HepG2 (cell line): ENCODE measurements around the gene CCDC57. TPM values are rescaled to one million over a fixed set of nuclear protein-coding genes. Genes with fewer than 3 reads are reported as not detected.

ENCODE experiments used
- BORCS8-MEF2B ChIP-seq: sonication (generic); formaldehyde crosslinking; IDR thresholded peaks from 2 replicates; pipeline ENCODE4 v1.8.0; 2022; ENCODE audit warnings: mild to moderate bottlenecking, missing genetic modification reagents
- CEBPG ChIP-seq: IDR thresholded peaks from 2 replicates; pipeline ENCODE4 v1.6.1; 2016
- CHCHD3 ChIP-seq: sonication (generic); formaldehyde crosslinking; IDR thresholded peaks from 2 replicates; pipeline ENCODE4 v1.8.0; 2022; ENCODE audit warnings: mild to moderate bottlenecking, missing genetic modification reagents, moderate library complexity
- HNRNPH1 ChIP-seq: fragments of 200-400 bp; formaldehyde crosslinking; optimal IDR thresholded peaks from 2 replicates; pipeline ENCODE3; 2017; ENCODE audit warnings: mild to moderate bottlenecking, low read depth, low read length
- KLF9 ChIP-seq: IDR thresholded peaks from 2 replicates; pipeline ENCODE4 v1.6.1; 2016; ENCODE audit warnings: low read depth
- MAX ChIP-seq: IDR thresholded peaks from 2 replicates; pipeline ENCODE4 v1.6.1; 2012; ENCODE audit warnings: inconsistent platforms
- MIER2 ChIP-seq: IDR thresholded peaks from 2 replicates; pipeline ENCODE4 v1.6.1; 2016; ENCODE audit warnings: missing biosample characterization, missing genetic modification reagents
- MYC ChIP-seq: sonication (generic); formaldehyde crosslinking; IDR thresholded peaks from 2 replicates; pipeline ENCODE4 v1.9.0; 2021; ENCODE audit warnings: missing genetic modification reagents, borderline replicate concordance
- NR2F6 ChIP-seq, 2 experiments: IDR thresholded peaks; 2 replicates each; pipeline ENCODE4 v1.6.1; 2016; ENCODE audit warnings: antibody characterized with exemption in 1 of 2, mild to moderate bottlenecking in 1 of 2
- POLR2AphosphoS5 ChIP-seq: IDR thresholded peaks from 2 replicates; pipeline ENCODE4 v1.6.1; 2012; ENCODE audit warnings: low read depth, low read length
- RBFOX2 ChIP-seq: fragments of 200-400 bp; formaldehyde crosslinking; IDR thresholded peaks from 2 replicates; pipeline ENCODE4 v1.6.1; 2017; ENCODE audit warnings: low read depth, mild to moderate bottlenecking, low read length
- SKI ChIP-seq: fragments of 450-650 bp; IDR thresholded peaks from one replicate; pipeline ENCODE4 v1.6.1; 2018; ENCODE audit warnings: mild to moderate bottlenecking; ENCODE audit not compliant: partially characterized antibody
- TRIM24 ChIP-seq: sonication (generic); formaldehyde crosslinking; IDR thresholded peaks from 2 replicates; pipeline ENCODE4 v1.8.0; 2022; ENCODE audit warnings: mild to moderate bottlenecking, missing genetic modification reagents
- WIZ ChIP-seq: sonication (generic); formaldehyde crosslinking; IDR thresholded peaks from 2 replicates; pipeline ENCODE4 v1.5.1; 2020; ENCODE audit warnings: mild to moderate bottlenecking, missing genetic modification reagents
- ZC3H4 ChIP-seq: sonication (generic); formaldehyde crosslinking; IDR thresholded peaks from 2 replicates; pipeline ENCODE4 v1.4.0; 2020; ENCODE audit warnings: missing genetic modification reagents, borderline replicate concordance
- ZNF124 ChIP-seq: sonication (generic); formaldehyde crosslinking; IDR thresholded peaks from 2 replicates; pipeline ENCODE4 v1.4.0; 2020; ENCODE audit warnings: missing genetic modification reagents
- ZNF331 ChIP-seq: sonication (generic); formaldehyde crosslinking; IDR thresholded peaks from 2 replicates; pipeline ENCODE4 v1.4.0; 2020; ENCODE audit warnings: missing genetic modification reagents
- ZNF749 ChIP-seq: sonication (generic); formaldehyde crosslinking; IDR thresholded peaks from 2 replicates; pipeline ENCODE4 v1.8.0; 2022; ENCODE audit warnings: mild to moderate bottlenecking, missing genetic modification reagents, moderate library complexity, borderline replicate concordance
- ZNF816 ChIP-seq: sonication (generic); formaldehyde crosslinking; IDR thresholded peaks from 2 replicates; pipeline ENCODE4 v1.8.0; 2022; ENCODE audit warnings: missing genetic modification reagents, mild to moderate bottlenecking, borderline replicate concordance
- ZSCAN20 ChIP-seq: sonication (generic); formaldehyde crosslinking; IDR thresholded peaks from 2 replicates; pipeline ENCODE4 v1.4.0; 2020; ENCODE audit warnings: missing genetic modification reagents, mild to moderate bottlenecking, borderline replicate concordance
- polyA plus RNA-seq, 8 experiments: library from polyadenylated mRNA; depleted of rRNA in 3 of 8; stranded (reverse) in 7 of 8; unstranded in 1 of 8; fragments of >200 nt; fragmentation: Illumina TruSeq in 4 of 8; extraction: Trizol in 4 of 8; gene quantifications; 2 replicates each; pipeline versions ENCODE4 v1.2.1 to v1.2.3, GENCODE V29; 2011 to 2016; ENCODE audit warnings: low read depth in 4 of 8, missing spikeins in 1 of 8, mixed read lengths in 1 of 8; ENCODE audit not compliant: insufficient read depth in 1 of 8
- total RNA-seq, 5 experiments: library from RNA; depleted of rRNA; stranded (reverse); fragments of >200 nt; fragmentation: Illumina TruSeq; extraction: Trizol; gene quantifications; 2 replicates each; pipeline ENCODE4 v1.2.3, GENCODE V29; 2016; ENCODE audit warnings: low read depth in 1 of 5
- TF ChIP-seq, protein P1 (sequence below): sonication (generic); formaldehyde crosslinking; IDR thresholded peaks from 2 replicates; pipeline ENCODE4 v1.5.1; 2020; ENCODE audit warnings: mild to moderate bottlenecking, missing genetic modification reagents, moderate library complexity
- TF ChIP-seq, protein P2 (sequence below): sonication (generic); formaldehyde crosslinking; IDR thresholded peaks from 2 replicates; pipeline ENCODE4 v1.4.0; 2020; ENCODE audit warnings: mild to moderate bottlenecking, missing genetic modification reagents, borderline replicate concordance

The CCDC57 gene
- total and polyA plus RNA-seq, 2 of the 13 experiments (the other 11 are each of a cell fraction or from before 2014, with no cell fraction given): 59.3 to 59.9 TPM

GRCh38 chr17:82087961-82088837 lies 124.4 kb downstream of the CCDC57 start (continued):
- TF ChIP-seq RBFOX2 (peak; percentile 44), KLF9 (no peak), MIER2 (CRISPR knock-in tag) (no peak), WIZ (CRISPR knock-in tag) (no peak), SKI (no peak), ZNF331 (CRISPR knock-in tag) (no peak), ZNF749 (no peak), HNRNPH1 (no peak), MAX (no peak), MYC (CRISPR knock-in tag) (no peak), CEBPG (no peak), ZNF816 (CRISPR knock-in tag) (no peak), POLR2AphosphoS5 (0 out of 2 replicates have a peak, but pooled peaks have one; percentile 29), NR2F6 (IDR thresholded peaks at IDR 0.05) (no peak), NR2F6 (CRISPR knock-in tag; IDR thresholded peaks at IDR 0.05) (no peak), ZSCAN20 (CRISPR knock-in tag) (no peak), ZC3H4 (CRISPR knock-in tag) (no peak), ZNF124 (no peak), BORCS8-MEF2B (CRISPR knock-in tag) (0 out of 2 replicates have a peak, but pooled peaks have one; percentile 17), CHCHD3 (no peak), TRIM24 (CRISPR knock-in tag) (no peak)
- TF ChIP-seq, protein P1, sequence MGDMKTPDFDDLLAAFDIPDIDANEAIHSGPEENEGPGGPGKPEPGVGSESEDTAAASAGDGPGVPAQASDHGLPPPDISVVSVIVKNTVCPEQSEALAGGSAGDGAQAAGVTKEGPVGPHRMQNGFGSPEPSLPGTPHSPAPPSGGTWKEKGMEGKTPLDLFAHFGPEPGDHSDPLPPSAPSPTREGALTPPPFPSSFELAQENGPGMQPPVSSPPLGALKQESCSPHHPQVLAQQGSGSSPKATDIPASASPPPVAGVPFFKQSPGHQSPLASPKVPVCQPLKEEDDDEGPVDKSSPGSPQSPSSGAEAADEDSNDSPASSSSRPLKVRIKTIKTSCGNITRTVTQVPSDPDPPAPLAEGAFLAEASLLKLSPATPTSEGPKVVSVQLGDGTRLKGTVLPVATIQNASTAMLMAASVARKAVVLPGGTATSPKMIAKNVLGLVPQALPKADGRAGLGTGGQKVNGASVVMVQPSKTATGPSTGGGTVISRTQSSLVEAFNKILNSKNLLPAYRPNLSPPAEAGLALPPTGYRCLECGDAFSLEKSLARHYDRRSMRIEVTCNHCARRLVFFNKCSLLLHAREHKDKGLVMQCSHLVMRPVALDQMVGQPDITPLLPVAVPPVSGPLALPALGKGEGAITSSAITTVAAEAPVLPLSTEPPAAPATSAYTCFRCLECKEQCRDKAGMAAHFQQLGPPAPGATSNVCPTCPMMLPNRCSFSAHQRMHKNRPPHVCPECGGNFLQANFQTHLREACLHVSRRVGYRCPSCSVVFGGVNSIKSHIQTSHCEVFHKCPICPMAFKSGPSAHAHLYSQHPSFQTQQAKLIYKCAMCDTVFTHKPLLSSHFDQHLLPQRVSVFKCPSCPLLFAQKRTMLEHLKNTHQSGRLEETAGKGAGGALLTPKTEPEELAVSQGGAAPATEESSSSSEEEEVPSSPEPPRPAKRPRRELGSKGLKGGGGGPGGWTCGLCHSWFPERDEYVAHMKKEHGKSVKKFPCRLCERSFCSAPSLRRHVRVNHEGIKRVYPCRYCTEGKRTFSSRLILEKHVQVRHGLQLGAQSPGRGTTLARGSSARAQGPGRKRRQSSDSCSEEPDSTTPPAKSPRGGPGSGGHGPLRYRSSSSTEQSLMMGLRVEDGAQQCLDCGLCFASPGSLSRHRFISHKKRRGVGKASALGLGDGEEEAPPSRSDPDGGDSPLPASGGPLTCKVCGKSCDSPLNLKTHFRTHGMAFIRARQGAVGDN (CRISPR knock-in tag): peak; percentile 15; the same call in 1 of the 2 replicates
- TF ChIP-seq, protein P2, sequence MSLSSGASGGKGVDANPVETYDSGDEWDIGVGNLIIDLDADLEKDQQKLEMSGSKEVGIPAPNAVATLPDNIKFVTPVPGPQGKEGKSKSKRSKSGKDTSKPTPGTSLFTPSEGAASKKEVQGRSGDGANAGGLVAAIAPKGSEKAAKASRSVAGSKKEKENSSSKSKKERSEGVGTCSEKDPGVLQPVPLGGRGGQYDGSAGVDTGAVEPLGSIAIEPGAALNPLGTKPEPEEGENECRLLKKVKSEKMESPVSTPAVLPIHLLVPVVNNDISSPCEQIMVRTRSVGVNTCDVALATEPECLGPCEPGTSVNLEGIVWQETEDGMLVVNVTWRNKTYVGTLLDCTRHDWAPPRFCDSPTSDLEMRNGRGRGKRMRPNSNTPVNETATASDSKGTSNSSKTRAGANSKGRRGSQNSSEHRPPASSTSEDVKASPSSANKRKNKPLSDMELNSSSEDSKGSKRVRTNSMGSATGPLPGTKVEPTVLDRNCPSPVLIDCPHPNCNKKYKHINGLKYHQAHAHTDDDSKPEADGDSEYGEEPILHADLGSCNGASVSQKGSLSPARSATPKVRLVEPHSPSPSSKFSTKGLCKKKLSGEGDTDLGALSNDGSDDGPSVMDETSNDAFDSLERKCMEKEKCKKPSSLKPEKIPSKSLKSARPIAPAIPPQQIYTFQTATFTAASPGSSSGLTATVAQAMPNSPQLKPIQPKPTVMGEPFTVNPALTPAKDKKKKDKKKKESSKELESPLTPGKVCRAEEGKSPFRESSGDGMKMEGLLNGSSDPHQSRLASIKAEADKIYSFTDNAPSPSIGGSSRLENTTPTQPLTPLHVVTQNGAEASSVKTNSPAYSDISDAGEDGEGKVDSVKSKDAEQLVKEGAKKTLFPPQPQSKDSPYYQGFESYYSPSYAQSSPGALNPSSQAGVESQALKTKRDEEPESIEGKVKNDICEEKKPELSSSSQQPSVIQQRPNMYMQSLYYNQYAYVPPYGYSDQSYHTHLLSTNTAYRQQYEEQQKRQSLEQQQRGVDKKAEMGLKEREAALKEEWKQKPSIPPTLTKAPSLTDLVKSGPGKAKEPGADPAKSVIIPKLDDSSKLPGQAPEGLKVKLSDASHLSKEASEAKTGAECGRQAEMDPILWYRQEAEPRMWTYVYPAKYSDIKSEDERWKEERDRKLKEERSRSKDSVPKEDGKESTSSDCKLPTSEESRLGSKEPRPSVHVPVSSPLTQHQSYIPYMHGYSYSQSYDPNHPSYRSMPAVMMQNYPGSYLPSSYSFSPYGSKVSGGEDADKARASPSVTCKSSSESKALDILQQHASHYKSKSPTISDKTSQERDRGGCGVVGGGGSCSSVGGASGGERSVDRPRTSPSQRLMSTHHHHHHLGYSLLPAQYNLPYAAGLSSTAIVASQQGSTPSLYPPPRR (CRISPR knock-in tag): no peak
